Prostate gland (tissue), 2 donors: ENCODE results near the gene KCNJ5.

ENCODE experiments used
- POLR2A ChIP-seq: fragments of 450-650 bp; IDR thresholded peaks from one replicate; pipeline ENCODE4 v1.6.1; 2016; ENCODE audit warnings: antibody characterized with exemption, mild to moderate bottlenecking
- TF ChIP-seq, protein P1 (sequence below), 4 experiments: fragments of 200-600 bp in 2 of 4; fragments of 450-650 bp in 2 of 4; sonication (generic) in 2 of 4; IDR thresholded peaks; 1 replicate in 3 of 4; 2 replicates in 1 of 4; pipeline ENCODE4 v1.5.1; 2016 to 2019; ENCODE audit warnings: antibody characterized with exemption in 4 of 4, mild to moderate bottlenecking in 2 of 4, moderate library complexity in 2 of 4

DNA sequence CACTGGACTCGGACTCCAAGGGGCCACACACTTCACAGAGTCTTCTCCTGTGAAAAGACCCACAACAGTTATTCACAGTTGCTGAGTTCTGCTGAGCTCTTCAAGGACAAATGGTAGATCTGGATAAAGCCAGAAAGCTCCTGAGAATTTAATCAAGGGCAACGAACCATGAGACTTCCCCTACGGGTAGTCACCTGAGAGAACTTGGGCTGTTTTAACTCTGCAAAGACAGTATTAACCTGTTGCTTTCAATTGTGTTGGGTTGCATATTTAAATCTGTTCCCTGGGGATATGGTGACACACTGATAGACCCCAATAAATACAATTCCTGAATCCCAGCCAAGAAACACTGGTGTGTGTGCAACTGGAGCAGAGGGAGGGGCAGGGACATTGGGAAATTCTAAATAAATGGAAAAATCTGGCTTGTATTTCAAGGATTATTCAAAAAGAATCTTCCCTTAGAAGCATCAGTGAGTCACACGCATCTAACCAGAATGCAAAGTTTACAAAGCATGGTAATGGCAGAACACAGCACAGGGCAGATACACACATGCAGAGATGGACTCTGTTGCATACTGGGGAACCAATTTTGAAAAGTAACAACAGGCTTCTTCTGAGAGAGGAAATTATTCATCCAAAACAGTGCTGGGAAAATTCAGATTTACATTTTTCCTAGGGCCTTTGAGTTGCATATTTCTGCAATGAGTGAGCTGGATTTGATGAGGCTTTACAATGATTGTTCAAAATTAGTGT is 28.1 kb upstream of the KCNJ5 start:
- TF ChIP-seq, protein P1, sequence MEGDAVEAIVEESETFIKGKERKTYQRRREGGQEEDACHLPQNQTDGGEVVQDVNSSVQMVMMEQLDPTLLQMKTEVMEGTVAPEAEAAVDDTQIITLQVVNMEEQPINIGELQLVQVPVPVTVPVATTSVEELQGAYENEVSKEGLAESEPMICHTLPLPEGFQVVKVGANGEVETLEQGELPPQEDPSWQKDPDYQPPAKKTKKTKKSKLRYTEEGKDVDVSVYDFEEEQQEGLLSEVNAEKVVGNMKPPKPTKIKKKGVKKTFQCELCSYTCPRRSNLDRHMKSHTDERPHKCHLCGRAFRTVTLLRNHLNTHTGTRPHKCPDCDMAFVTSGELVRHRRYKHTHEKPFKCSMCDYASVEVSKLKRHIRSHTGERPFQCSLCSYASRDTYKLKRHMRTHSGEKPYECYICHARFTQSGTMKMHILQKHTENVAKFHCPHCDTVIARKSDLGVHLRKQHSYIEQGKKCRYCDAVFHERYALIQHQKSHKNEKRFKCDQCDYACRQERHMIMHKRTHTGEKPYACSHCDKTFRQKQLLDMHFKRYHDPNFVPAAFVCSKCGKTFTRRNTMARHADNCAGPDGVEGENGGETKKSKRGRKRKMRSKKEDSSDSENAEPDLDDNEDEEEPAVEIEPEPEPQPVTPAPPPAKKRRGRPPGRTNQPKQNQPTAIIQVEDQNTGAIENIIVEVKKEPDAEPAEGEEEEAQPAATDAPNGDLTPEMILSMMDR (IDR thresholded peaks at IDR 0.05) = no peak
- TF ChIP-seq POLR2A = no peak
